Prostate gland (tissue), 2 donors: ENCODE data around the gene SLC44A3.

ENCODE experiments used
- CTCF ChIP-seq, 4 experiments: fragments of 200-600 bp in 2 of 4; fragments of 450-650 bp in 2 of 4; sonication (generic) in 2 of 4; IDR thresholded peaks; 1 replicate in 3 of 4; 2 replicates in 1 of 4; pipeline ENCODE4 v1.5.1; 2016 to 2019; ENCODE audit warnings: antibody characterized with exemption in 4 of 4, mild to moderate bottlenecking in 2 of 4, moderate library complexity in 2 of 4
- POLR2A ChIP-seq: fragments of 450-650 bp; IDR thresholded peaks from one replicate; pipeline ENCODE4 v1.6.1; 2016; ENCODE audit warnings: antibody characterized with exemption, mild to moderate bottlenecking

- TF ChIP-seq CTCF (IDR thresholded peaks at IDR 0.05) (no peak), POLR2A (no peak)
These were observed 45.2 kb downstream of the SLC44A3 start for GRCh38 chr1:94865360-94865759.
